GM23338 (cell line): ENCODE measurements around the gene TLE2. TPM values are rescaled to one million over a fixed set of nuclear protein-coding genes. Genes with fewer than 3 reads are reported as not detected.

ENCODE experiments used
- ATAC-seq: fragments of 200-7000 bp; cut with Tn5 transposase; 3 replicates; pipeline ENCODE4 v1.9.1; 2020
- DNase-seq: peaks from one replicate; pipeline ENCODE4 v3.0.0-alpha.2; 2015; ENCODE audit warnings: low spot score
- H2AFZ ChIP-seq: fragments of 200-600 bp; sonication (generic); 2 replicates; pipeline ENCODE4 v1.8.0; 2016; ENCODE audit warnings: antibody characterized with exemption, mild to moderate bottlenecking, moderate library complexity
- H3F3A ChIP-seq: fragments of 200-600 bp; sonication (generic); replicated peaks from 2 replicates; pipeline ENCODE4 v1.8.0; 2017; ENCODE audit warnings: antibody characterized with exemption, mixed run types, low read depth
- H3K27ac ChIP-seq: fragments of 200-600 bp; sonication (generic); 2 replicates; pipeline ENCODE4 v1.6.1; 2016; ENCODE audit warnings: low read depth
- H3K27me3 ChIP-seq: fragments of 200-600 bp; sonication (generic); 2 replicates; pipeline ENCODE4 v1.8.0; 2016; ENCODE audit warnings: mild to moderate bottlenecking, mixed run types, moderate library complexity; ENCODE audit not compliant: insufficient read depth
- H3K36me3 ChIP-seq: fragments of 200-600 bp; sonication (generic); 2 replicates; pipeline ENCODE4 v1.8.0; 2016; ENCODE audit warnings: mild to moderate bottlenecking; ENCODE audit not compliant: insufficient read depth
- H3K4me1 ChIP-seq: fragments of 200-600 bp; sonication (generic); 2 replicates; pipeline ENCODE4 v1.8.0; 2016; ENCODE audit warnings: mild to moderate bottlenecking, moderate library complexity; ENCODE audit not compliant: insufficient read depth
- H3K4me2 ChIP-seq: fragments of 200-600 bp; sonication (generic); 2 replicates; pipeline ENCODE4 v1.7.1; 2017; ENCODE audit warnings: mixed run types
- H3K4me3 ChIP-seq: fragments of 200-600 bp; sonication (generic); 2 replicates; pipeline ENCODE4 v1.6.1; 2016; ENCODE audit warnings: mixed run types
- H3K79me2 ChIP-seq: fragments of 200-600 bp; sonication (generic); replicated peaks from 2 replicates; pipeline ENCODE4 v1.8.0; 2017; ENCODE audit warnings: mild to moderate bottlenecking; ENCODE audit not compliant: insufficient read depth
- H3K9me2 ChIP-seq: fragments of 200-600 bp; sonication (generic); 2 replicates; pipeline ENCODE4 v1.8.0; 2017; ENCODE audit not compliant: insufficient read depth
- H4K20me1 ChIP-seq: fragments of 200-600 bp; sonication (generic); replicated peaks from 2 replicates; pipeline ENCODE4 v1.8.0; 2017; ENCODE audit warnings: mild to moderate bottlenecking; ENCODE audit not compliant: insufficient read depth
- H3K27ac Mint-ChIP-seq: 2 replicates; pipeline ENCODE4 v1.8.0; 2020; ENCODE audit warnings: inconsistent platforms, mild to moderate bottlenecking, moderate library complexity, mixed read lengths
- H3K27me3 Mint-ChIP-seq: 3 replicates; pipeline ENCODE4 v1.8.0; 2022; ENCODE audit warnings: low read depth, mild to moderate bottlenecking, moderate library complexity, mixed read lengths, inconsistent platforms; ENCODE audit not compliant: insufficient read depth, poor library complexity
- H3K36me3 Mint-ChIP-seq: 3 replicates; pipeline ENCODE4 v1.8.0; 2021; ENCODE audit warnings: low read depth, mild to moderate bottlenecking, inconsistent platforms, moderate library complexity, mixed read lengths
- H3K4me1 Mint-ChIP-seq: 3 replicates; pipeline ENCODE4 v1.8.0; 2020; ENCODE audit warnings: mild to moderate bottlenecking, inconsistent platforms, mixed read lengths
- H3K4me3 Mint-ChIP-seq: 3 replicates; pipeline ENCODE4 v1.8.0; 2021; ENCODE audit warnings: moderate library complexity, mild to moderate bottlenecking, inconsistent platforms, mixed read lengths
- H3K9me3 Mint-ChIP-seq: 3 replicates; pipeline ENCODE4 v1.8.0; 2020; ENCODE audit warnings: moderate library complexity, mild to moderate bottlenecking, inconsistent platforms, mixed read lengths
- ETS1 ChIP-seq: IDR thresholded peaks from 2 replicates; pipeline ENCODE4 v1.6.1; 2016; ENCODE audit warnings: antibody characterized with exemption
- EZH2phosphoT487 ChIP-seq: fragments of 200-600 bp; sonication (generic); IDR thresholded peaks from one replicate; pipeline ENCODE4 v1.8.1; 2018; ENCODE audit warnings: antibody characterized with exemption; ENCODE audit not compliant: unreplicated experiment
- JUNB ChIP-seq: IDR thresholded peaks from one replicate; pipeline ENCODE4 v1.6.1; 2016; ENCODE audit warnings: antibody characterized with exemption; ENCODE audit not compliant: unreplicated experiment
- REST ChIP-seq: IDR thresholded peaks from one replicate; pipeline ENCODE4 v1.6.1; 2018; ENCODE audit warnings: antibody characterized with exemption; ENCODE audit not compliant: unreplicated experiment
- STAT1 ChIP-seq: IDR thresholded peaks from one replicate; pipeline ENCODE4 v1.6.1; 2016; ENCODE audit warnings: antibody characterized with exemption; ENCODE audit not compliant: unreplicated experiment
- ZNF114 ChIP-seq: fragments of 250-450 bp; sonication (Bioruptor Pico); IDR thresholded peaks from 2 replicates; pipeline ENCODE4 v1.5.0; 2020; ENCODE audit warnings: mild to moderate bottlenecking, moderate library complexity
- ZNF331 ChIP-seq: fragments of 250-450 bp; sonication (Bioruptor Pico); IDR thresholded peaks from 2 replicates; pipeline ENCODE4 v1.5.0; 2020; ENCODE audit warnings: low read depth, mild to moderate bottlenecking, moderate library complexity
- polyA plus RNA-seq: library from polyadenylated mRNA; unstranded; fragments of >200 nt; fragmentation: Nextera tagmentation; extraction: Ambion mirVana; gene quantifications from 2 replicates; pipeline ENCODE4 v1.2.1, GENCODE V29; 2016
- total RNA-seq: library from RNA; depleted of rRNA; stranded (reverse); fragments of >200 nt; shearing (Covaris generic); gene quantifications from 2 replicates; pipeline ENCODE4 v1.2.3, GENCODE V29; 2014
- TF ChIP-seq, protein P1 (sequence below), 2 experiments: fragments of 200-600 bp in 1 of 2; sonication (generic) in 1 of 2; conservative IDR thresholded peaks; 2 replicates each; pipeline versions ENCODE4 v1.5.1 to v1.6.1; 2016 to 2017; ENCODE audit warnings: antibody characterized with exemption in 2 of 2, low read depth in 2 of 2, mild to moderate bottlenecking in 2 of 2, moderate library complexity in 1 of 2

Gene TLE2
- total and polyA plus RNA-seq, 2 experiments from 2014 or later, result 5.2 to 22.8 TPM

- TF ChIP-seq, protein P1, sequence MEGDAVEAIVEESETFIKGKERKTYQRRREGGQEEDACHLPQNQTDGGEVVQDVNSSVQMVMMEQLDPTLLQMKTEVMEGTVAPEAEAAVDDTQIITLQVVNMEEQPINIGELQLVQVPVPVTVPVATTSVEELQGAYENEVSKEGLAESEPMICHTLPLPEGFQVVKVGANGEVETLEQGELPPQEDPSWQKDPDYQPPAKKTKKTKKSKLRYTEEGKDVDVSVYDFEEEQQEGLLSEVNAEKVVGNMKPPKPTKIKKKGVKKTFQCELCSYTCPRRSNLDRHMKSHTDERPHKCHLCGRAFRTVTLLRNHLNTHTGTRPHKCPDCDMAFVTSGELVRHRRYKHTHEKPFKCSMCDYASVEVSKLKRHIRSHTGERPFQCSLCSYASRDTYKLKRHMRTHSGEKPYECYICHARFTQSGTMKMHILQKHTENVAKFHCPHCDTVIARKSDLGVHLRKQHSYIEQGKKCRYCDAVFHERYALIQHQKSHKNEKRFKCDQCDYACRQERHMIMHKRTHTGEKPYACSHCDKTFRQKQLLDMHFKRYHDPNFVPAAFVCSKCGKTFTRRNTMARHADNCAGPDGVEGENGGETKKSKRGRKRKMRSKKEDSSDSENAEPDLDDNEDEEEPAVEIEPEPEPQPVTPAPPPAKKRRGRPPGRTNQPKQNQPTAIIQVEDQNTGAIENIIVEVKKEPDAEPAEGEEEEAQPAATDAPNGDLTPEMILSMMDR (conservative IDR thresholded peaks at IDR 0.05; ENCODE audit: low read depth in 2 of 2), result no peak
Observed at GRCh38 chr19:3020321-3020960, 8.6 kb downstream of the TLE2 start (continued).

GRCh38 chr19:3019211-3019854, 9.7 kb downstream of the TLE2 start:
- Histone ChIP-seq H3F3A (no peaks in the 10 kb centered on the region), H3K27ac (no peak overlapping the region), H3K79me2 (no peaks in the 10 kb centered on the region), H3K4me2 (no peak overlapping the region), H2AFZ (no peak overlapping the region), H4K20me1 (no peaks in the 10 kb centered on the region), H3K4me1 (peaks cover 3% of the 10 kb centered on the region; the same call in 1 of the 2 replicates), H3K36me3 (no peaks in the 10 kb centered on the region), H3K9me2 (no peaks in the 10 kb centered on the region), H3K27me3 (peaks cover 5% of the 10 kb centered on the region; the same call in 1 of the 2 replicates), H3K4me3 (no peak overlapping the region)
- peaks cover 6% of the 10 kb centered on the region for H3K4me1 Mint-ChIP-seq
- no peaks in the 10 kb centered on the region for H3K9me3 Mint-ChIP-seq
- DNase-seq, result no peak
- H3K27me3 Mint-ChIP-seq, result peaks cover 23% of the 10 kb centered on the region
- ATAC-seq, result no peak
- H3K4me3 Mint-ChIP-seq, result no peak overlapping the region
- no peak overlapping the region for H3K27ac Mint-ChIP-seq
- H3K36me3 Mint-ChIP-seq, result no peaks in the 10 kb centered on the region
- no peak for TF ChIP-seq STAT1
- TF ChIP-seq ZNF331, result no peak
- TF ChIP-seq, protein P1 (conservative IDR thresholded peaks at IDR 0.05; ENCODE audit: low read depth in 2 of 2), result no peak
- TF ChIP-seq ETS1, result no peak
- no peak for TF ChIP-seq JUNB
- no peak for TF ChIP-seq REST
- no peak for TF ChIP-seq ZNF114 (CRISPR knock-in tag)
- no peak for TF ChIP-seq EZH2phosphoT487
